Naive B cell (primary cell): ENCODE data around the gene DYNC1LI2. TPM values are rescaled to one million over a fixed set of nuclear protein-coding genes. Genes with fewer than 3 reads are reported as not detected.
"Not testable (repeated sequence)": the region's sequence is repeated elsewhere in the genome, so short reads cannot be mapped to it uniquely, and the experiment has no call there.

Experiments
- ATAC-seq, 2 donors: fragments of 150-1000 bp; cut with Tn5 transposase; 2 replicates each; pipeline ENCODE4 v1.10.0; 2021; ENCODE audit warnings: low read depth in 2 of 2, mild to moderate bottlenecking in 2 of 2, moderate library complexity in 2 of 2
- DNase-seq: peaks from one replicate; pipeline ENCODE4 v3.0.0; 2022
- H3K27ac Mint-ChIP-seq, 6 donors: one replicate each; pipeline ENCODE4 v1.8.0; 2020 to 2022; ENCODE audit warnings: mild to moderate bottlenecking in 6 of 6, mixed read lengths in 6 of 6, moderate library complexity in 5 of 6, inconsistent platforms in 2 of 6
- H3K27me3 Mint-ChIP-seq, 3 donors: one replicate each; pipeline ENCODE4 v1.8.0; 2021 to 2022; ENCODE audit warnings: mixed read lengths in 3 of 3, mild to moderate bottlenecking in 1 of 3
- H3K36me3 Mint-ChIP-seq, 2 donors: one replicate each; pipeline ENCODE4 v1.8.0; 2020 to 2022; ENCODE audit warnings: mixed read lengths in 2 of 2, inconsistent platforms in 1 of 2, mild to moderate bottlenecking in 1 of 2
- H3K4me1 Mint-ChIP-seq, 3 donors: one replicate each; pipeline ENCODE4 v1.8.0; 2020 to 2022; ENCODE audit warnings: mixed read lengths in 3 of 3, inconsistent platforms in 1 of 3, mild to moderate bottlenecking in 1 of 3, moderate library complexity in 1 of 3
- H3K4me3 Mint-ChIP-seq, 8 donors: one replicate each; pipeline ENCODE4 v1.8.0; 2020 to 2022; ENCODE audit warnings: mild to moderate bottlenecking in 8 of 8, mixed read lengths in 8 of 8, moderate library complexity in 8 of 8, inconsistent platforms in 2 of 8
- H3K9me3 Mint-ChIP-seq, 7 donors: one replicate each; pipeline ENCODE4 v1.8.0; 2020 to 2022; ENCODE audit warnings: mixed read lengths in 7 of 7, mild to moderate bottlenecking in 5 of 7, inconsistent platforms in 2 of 7, moderate library complexity in 1 of 7
- polyA plus RNA-seq, 6 donors: library from polyadenylated mRNA; unstranded; fragments of 300-500 nt; fragmentation: Illumina TruSeq; gene quantifications; one replicate each; pipeline ENCODE4 v1.2.3, GENCODE V29; 2021; ENCODE audit warnings: low read depth in 6 of 6

The DYNC1LI2 gene
- polyA plus RNA-seq, result 10 to 100 TPM; 10.5 to 33.8 (median 23.4) TPM

- Mint-ChIP-seq H3K36me3 (no peaks in the 10 kb centered on the region), H3K27ac (peak within 1 kb of the TSS; percentile 64 to 98 (median 91)), H3K4me1 (peaks cover 31 to 40% (median 34%) of the 10 kb centered on the region in 3 donors), H3K9me3 (no peaks in the 10 kb centered on the region), H3K27me3 (peaks cover 13 to 18% (median 15%) of the 10 kb centered on the region in 3 donors), H3K4me3 (peak within 1 kb of the TSS; percentile 86 to 99 (median 88))
- DNase-seq, result peak; percentile 84
- peak; percentile 91 to 92 for ATAC-seq
Measured at GRCh38 chr16:66751303-66751991, at the start of gene DYNC1LI2. Gene DYNC1LI2 (minus strand): TSS chr16:66751609. CDS start chr16:66751591, 18 bp downstream.

- no peak overlapping the region for H3K4me3 Mint-ChIP-seq
- H3K9me3 Mint-ChIP-seq, result no peaks in the 10 kb centered on the region
- DNase-seq, result no peak
- no peaks in the 10 kb centered on the region for H3K27me3 Mint-ChIP-seq
- no peak overlapping the region for H3K27ac Mint-ChIP-seq
- H3K36me3 Mint-ChIP-seq, result peaks cover 17 to 23% of the 10 kb centered on the region in 2 donors
- H3K4me1 Mint-ChIP-seq, result no peaks in the 10 kb centered on the region
- ATAC-seq, result no peak
Measured at GRCh38 chr16:66800856-66801255, 49.4 kb upstream of the DYNC1LI2 start.

GRCh38 chr16:66798161-66798560 lies 46.8 kb upstream of the DYNC1LI2 start:
- H3K4me3 Mint-ChIP-seq, result no peak overlapping the region
- H3K27me3 Mint-ChIP-seq, result no peaks in the 10 kb centered on the region
- H3K9me3 Mint-ChIP-seq, result no peaks in the 10 kb centered on the region
- no peaks in the 10 kb centered on the region for H3K4me1 Mint-ChIP-seq
- DNase-seq (no peak), ATAC-seq (no peak)
- H3K36me3 Mint-ChIP-seq, result no peaks in the 10 kb centered on the region
- H3K27ac Mint-ChIP-seq, result no peak overlapping the region

GRCh38 chr16:66793984-66794383 lies 42.6 kb upstream of the DYNC1LI2 start:
- not testable (repeated sequence) for ATAC-seq, H3K4me1 Mint-ChIP-seq, H3K36me3 Mint-ChIP-seq, H3K27me3 Mint-ChIP-seq, DNase-seq, H3K9me3 Mint-ChIP-seq, H3K4me3 Mint-ChIP-seq
- H3K27ac Mint-ChIP-seq, result peak overlapping the region in 1 of 6 donors; percentile 72

- Mint-ChIP-seq H3K27ac (no peak overlapping the region), H3K4me3 (no peak overlapping the region), H3K27me3 (no peaks in the 10 kb centered on the region), H3K36me3 (no peaks in the 10 kb centered on the region), H3K9me3 (no peaks in the 10 kb centered on the region), H3K4me1 (no peaks in the 10 kb centered on the region)
- ATAC-seq (no peak), DNase-seq (no peak)
Measured at GRCh38 chr16:66790130-66790733, 38.8 kb upstream of the DYNC1LI2 start.

GRCh38 chr16:66787427-66787826 lies 36.0 kb upstream of the DYNC1LI2 start:
- ATAC-seq (no peak), DNase-seq (no peak)
- Mint-ChIP-seq H3K4me1 (no peaks in the 10 kb centered on the region), H3K27me3 (no peaks in the 10 kb centered on the region), H3K27ac (no peak overlapping the region), H3K4me3 (no peak overlapping the region), H3K36me3 (no peaks in the 10 kb centered on the region), H3K9me3 (no peaks in the 10 kb centered on the region)

- H3K4me1 Mint-ChIP-seq, result no peaks in the 10 kb centered on the region
- no peak overlapping the region for H3K27ac Mint-ChIP-seq
- DNase-seq (no peak), ATAC-seq (no peak)
- no peaks in the 10 kb centered on the region for H3K27me3 Mint-ChIP-seq
- H3K9me3 Mint-ChIP-seq, result no peaks in the 10 kb centered on the region
- H3K4me3 Mint-ChIP-seq, result no peak overlapping the region
- H3K36me3 Mint-ChIP-seq, result no peaks in the 10 kb centered on the region
Measured at GRCh38 chr16:66786551-66786950, 35.1 kb upstream of the DYNC1LI2 start.

- Mint-ChIP-seq H3K4me3 (no peak overlapping the region), H3K27me3 (no peaks in the 10 kb centered on the region), H3K9me3 (peaks cover 0 to 7% (median 0%) of the 10 kb centered on the region in 7 donors), H3K27ac (peak overlapping the region in 1 of 6 donors; percentile 5), H3K4me1 (no peaks in the 10 kb centered on the region), H3K36me3 (no peaks in the 10 kb centered on the region)
- DNase-seq (no peak), ATAC-seq (no peak)
Measured at GRCh38 chr16:66776457-66776856, 25.0 kb upstream of the DYNC1LI2 start.

- ATAC-seq, result no peak
- Mint-ChIP-seq H3K36me3 (no peaks in the 10 kb centered on the region), H3K27ac (no peak overlapping the region), H3K4me1 (no peaks in the 10 kb centered on the region), H3K4me3 (no peak overlapping the region), H3K27me3 (no peaks in the 10 kb centered on the region), H3K9me3 (peaks cover 0 to 7% (median 0%) of the 10 kb centered on the region in 7 donors)
- no peak for DNase-seq
Measured at GRCh38 chr16:66774981-66775380, 23.6 kb upstream of the DYNC1LI2 start.

- no peak for DNase-seq
- no peak overlapping the region for H3K4me3 Mint-ChIP-seq
- H3K9me3 Mint-ChIP-seq, result no peaks in the 10 kb centered on the region
- H3K27me3 Mint-ChIP-seq, result peaks cover under 1 to 12% (median 11%) of the 10 kb centered on the region in 3 donors
- ATAC-seq, result no peak
- H3K36me3 Mint-ChIP-seq, result no peaks in the 10 kb centered on the region
- no peak overlapping the region for H3K27ac Mint-ChIP-seq
- H3K4me1 Mint-ChIP-seq, result no peaks in the 10 kb centered on the region
Measured at GRCh38 chr16:66758086-66758485, 6.7 kb upstream of the DYNC1LI2 start.

GRCh38 chr16:66754819-66755218 lies 3.4 kb upstream of the DYNC1LI2 start:
- Mint-ChIP-seq H3K4me1 (peaks cover 18 to 20% (median 19%) of the 10 kb centered on the region in 3 donors), H3K4me3 (peak overlapping the region in 1 of 8 donors; percentile 37), H3K36me3 (no peaks in the 10 kb centered on the region), H3K9me3 (no peaks in the 10 kb centered on the region), H3K27me3 (peaks cover 13 to 23% (median 19%) of the 10 kb centered on the region in 3 donors), H3K27ac (no peak overlapping the region)
- ATAC-seq (no peak), DNase-seq (no peak)

- H3K27me3 Mint-ChIP-seq, result peaks cover 13 to 21% (median 17%) of the 10 kb centered on the region in 3 donors
- no peak overlapping the region for H3K27ac Mint-ChIP-seq
- H3K4me3 Mint-ChIP-seq, result peak overlapping the region in 1 of 8 donors; percentile 83
- peaks cover 24 to 26% (median 26%) of the 10 kb centered on the region in 3 donors for H3K4me1 Mint-ChIP-seq
- no peaks in the 10 kb centered on the region for H3K36me3 Mint-ChIP-seq
- no peaks in the 10 kb centered on the region for H3K9me3 Mint-ChIP-seq
- ATAC-seq, result no peak
- DNase-seq, result no peak
Measured at GRCh38 chr16:66754211-66754610, 2.8 kb upstream of the DYNC1LI2 start.

GRCh38 chr16:66752958-66753357 lies 1.5 kb upstream of the DYNC1LI2 start:
- no peak for DNase-seq
- no peak for ATAC-seq
- Mint-ChIP-seq H3K27me3 (peaks cover 13 to 18% (median 15%) of the 10 kb centered on the region in 3 donors), H3K4me3 (peak overlapping the region in 4 of 8 donors; percentile 29 to 83 (median 62)), H3K9me3 (no peaks in the 10 kb centered on the region), H3K36me3 (no peaks in the 10 kb centered on the region), H3K4me1 (peaks cover 31 to 34% (median 34%) of the 10 kb centered on the region in 3 donors), H3K27ac (peak overlapping the region in 1 of 6 donors; percentile 20)

- ATAC-seq (no peak), DNase-seq (no peak)
- H3K4me3 Mint-ChIP-seq, result peak overlapping the region; percentile 80 to 91 (median 84)
Measured at GRCh38 chr16:66752379-66752778, 970 bp upstream of the DYNC1LI2 start.

More at GRCh38 chr16:66752379-66752778, 970 bp upstream of the DYNC1LI2 start:
- Mint-ChIP-seq H3K4me1 (peaks cover 31 to 34% (median 34%) of the 10 kb centered on the region in 3 donors), H3K36me3 (no peaks in the 10 kb centered on the region), H3K9me3 (no peaks in the 10 kb centered on the region), H3K27me3 (peaks cover 13 to 18% (median 15%) of the 10 kb centered on the region in 3 donors), H3K27ac (peak overlapping the region in 5 of 6 donors; percentile 64 to 91 (median 86))
